Keratinocyte (primary cell): ENCODE data around the gene USP12. TPM values are rescaled to one million over a fixed set of nuclear protein-coding genes. Genes with fewer than 3 reads are reported as not detected.

Source experiments
- DNase-seq: peaks from one replicate; pipeline ENCODE4 v3.0.0-alpha.2; 2011; ENCODE audit warnings: low read depth, missing footprints, low spot score
- FAIRE-seq: peaks from 2 replicates; lab custom pipeline; 2011; peaks lifted over from hg19 to GRCh38; lab: Jason Lieb, UNC
- H2AFZ ChIP-seq: 2 replicates; pipeline ENCODE4 v1.6.0; 2012; ENCODE audit warnings: low read length, control low read depth, inconsistent platforms; ENCODE audit not compliant: control insufficient read depth
- H3K27ac ChIP-seq: 2 replicates; pipeline ENCODE4 v1.5.1; 2011; ENCODE audit warnings: low read length; ENCODE audit not compliant: control insufficient read depth, insufficient read depth
- H3K27me3 ChIP-seq: 3 replicates; pipeline ENCODE4 v1.6.0; 2011; ENCODE audit warnings: low read length; ENCODE audit not compliant: control insufficient read depth, insufficient read depth; ENCODE audit errors: extremely low read depth
- H3K36me3 ChIP-seq, 2 experiments: 2 replicates in 1 of 2; 3 replicates in 1 of 2; pipeline ENCODE4 v1.5.1; 2011; ENCODE audit warnings: low read length in 2 of 2, mild to moderate bottlenecking in 1 of 2; ENCODE audit not compliant: control insufficient read depth in 2 of 2, insufficient read depth in 2 of 2; ENCODE audit errors: extremely low read depth in 1 of 2
- H3K4me1 ChIP-seq: 3 replicates; pipeline ENCODE4 v1.5.1; 2011; ENCODE audit warnings: low read length; ENCODE audit not compliant: control insufficient read depth, insufficient read depth; ENCODE audit errors: extremely low read depth
- H3K4me2 ChIP-seq: 3 replicates; pipeline ENCODE4 v1.6.0; 2011; ENCODE audit warnings: low read depth, low read length; ENCODE audit not compliant: control insufficient read depth, insufficient read depth; ENCODE audit errors: extremely low read depth
- H3K4me3 ChIP-seq, 3 experiments: fragments of 200-600 bp in 1 of 3; sonication (generic) in 1 of 3; 2 replicates in 2 of 3; 3 replicates in 1 of 3; pipeline ENCODE4 v1.5.1; 2011 to 2016; ENCODE audit warnings: low read length in 3 of 3, mild to moderate bottlenecking in 3 of 3, control low read depth in 2 of 3, inconsistent platforms in 1 of 3, low read depth in 1 of 3, mixed read lengths in 1 of 3, mixed run types in 1 of 3, moderate library complexity in 1 of 3; ENCODE audit not compliant: control insufficient read depth in 2 of 3, insufficient read depth in 2 of 3; ENCODE audit errors: extremely low read depth in 1 of 3
- H3K79me2 ChIP-seq: 2 replicates; pipeline ENCODE4 v1.6.0; 2012; ENCODE audit warnings: low read length; ENCODE audit not compliant: control insufficient read depth, insufficient read depth
- H3K9ac ChIP-seq: 3 replicates; pipeline ENCODE4 v1.6.0; 2011; ENCODE audit warnings: low read length; ENCODE audit not compliant: control insufficient read depth, insufficient read depth; ENCODE audit errors: extremely low read depth
- H3K9me1 ChIP-seq: 3 replicates; pipeline ENCODE4 v1.6.0; 2011; ENCODE audit warnings: low read length; ENCODE audit not compliant: control insufficient read depth, insufficient read depth; ENCODE audit errors: extremely low read depth
- H3K9me3 ChIP-seq: 2 replicates; pipeline ENCODE4 v1.5.1; 2012; ENCODE audit warnings: low read depth, low read length; ENCODE audit not compliant: control insufficient read depth
- H4K20me1 ChIP-seq: 3 replicates; pipeline ENCODE4 v1.6.0; 2011; ENCODE audit warnings: low read length; ENCODE audit not compliant: control insufficient read depth, insufficient read depth; ENCODE audit errors: extremely low read depth
- EZH2 ChIP-seq: IDR thresholded peaks from one replicate; pipeline ENCODE4 v1.6.1; 2012; ENCODE audit warnings: inconsistent platforms, mild to moderate bottlenecking, low read length, moderate library complexity
- dilution Hi-C: fragments of 300-500 bp; cut with MboI; formaldehyde crosslinking; loops from one replicate; pipeline ENCODE4 v1.7.0; 2020; ENCODE audit warnings: low sequenced_read_pairs; ENCODE audit not compliant: extremely low pct_ligation_motif_present
- polyA plus RNA-seq, 5 experiments: library from polyadenylated mRNA; depleted of rRNA in 3 of 5; stranded (reverse) in 3 of 5; stranded (forward) in 1 of 5; unstranded in 1 of 5; fragments of >200 nt; gene quantifications; 1 replicate in 1 of 5; 2 replicates in 3 of 5; 3 replicates in 1 of 5; pipeline versions ENCODE4 v1.2.1 to v1.2.3, GENCODE V29; 2011 to 2012; ENCODE audit warnings: missing spikeins in 2 of 5, low read depth in 1 of 5, low replicate concordance in 1 of 5
- TF ChIP-seq, protein P1 (sequence below), 3 experiments: IDR thresholded peaks in 1 of 3; conservative IDR thresholded peaks in 1 of 3; optimal IDR thresholded peaks in 1 of 3; 2 replicates in 2 of 3; 3 replicates in 1 of 3; pipeline versions ENCODE3 to v1.5.1; 2011; ENCODE audit warnings: low read length in 3 of 3, mild to moderate bottlenecking in 3 of 3, moderate library complexity in 2 of 3, control low read depth in 1 of 3, inconsistent platforms in 1 of 3; ENCODE audit not compliant: insufficient read depth in 2 of 3; ENCODE audit errors: extremely low read depth in 1 of 3

USP12 gene
- polyA plus RNA-seq, 1 donor (not counting 4 experiments of a cell fraction or from before 2014, with no cell fraction given) = 20.7 TPM

DNA sequence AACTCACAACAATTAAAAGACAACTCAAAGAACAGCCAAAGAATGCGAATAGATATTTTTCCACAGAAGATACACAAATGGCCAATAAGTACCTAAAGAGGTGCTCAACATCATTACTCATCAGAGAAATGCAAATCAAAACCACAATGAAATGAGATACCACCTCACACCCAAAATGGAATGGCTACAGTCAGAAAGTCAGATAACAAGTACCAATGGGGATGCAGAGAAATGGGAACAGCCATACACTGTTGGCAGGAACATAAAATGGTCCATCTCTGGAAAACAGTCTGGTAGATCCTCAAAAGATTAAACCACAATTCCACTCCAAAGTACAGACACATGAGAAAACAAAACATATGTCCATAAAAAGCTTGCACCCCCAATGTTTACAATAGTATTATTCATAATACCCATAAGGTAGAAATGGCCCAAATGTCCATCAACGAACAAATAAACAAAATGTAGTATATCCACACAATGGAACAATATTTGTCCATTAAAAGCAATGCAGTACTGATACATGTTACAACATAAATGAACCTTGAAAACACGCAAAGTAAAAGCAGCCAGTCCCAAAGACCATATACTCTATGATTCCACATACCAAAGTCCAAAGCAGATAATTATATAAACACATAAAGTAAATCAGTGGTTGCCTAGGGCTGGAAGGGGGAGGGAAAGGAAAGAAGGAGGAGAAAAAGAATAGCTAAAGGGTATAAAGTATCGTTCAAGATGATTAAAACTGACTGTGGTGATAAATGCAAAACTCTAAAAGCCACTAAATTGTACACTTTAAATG, 19.6 kb downstream of the USP12 start:
- H3K27me3 ChIP-seq = no peaks in the 10 kb centered on the region
- no peaks in the 10 kb centered on the region for H3K36me3 ChIP-seq
- no peaks in the 10 kb centered on the region for H4K20me1 ChIP-seq
- no peak overlapping the region for H3K9ac ChIP-seq
- H3K4me2 ChIP-seq = no peak overlapping the region
- H3K4me1 ChIP-seq = peaks cover 3% of the 10 kb centered on the region
- no peaks in the 10 kb centered on the region for H3K9me1 ChIP-seq
- TF ChIP-seq, protein P1, sequence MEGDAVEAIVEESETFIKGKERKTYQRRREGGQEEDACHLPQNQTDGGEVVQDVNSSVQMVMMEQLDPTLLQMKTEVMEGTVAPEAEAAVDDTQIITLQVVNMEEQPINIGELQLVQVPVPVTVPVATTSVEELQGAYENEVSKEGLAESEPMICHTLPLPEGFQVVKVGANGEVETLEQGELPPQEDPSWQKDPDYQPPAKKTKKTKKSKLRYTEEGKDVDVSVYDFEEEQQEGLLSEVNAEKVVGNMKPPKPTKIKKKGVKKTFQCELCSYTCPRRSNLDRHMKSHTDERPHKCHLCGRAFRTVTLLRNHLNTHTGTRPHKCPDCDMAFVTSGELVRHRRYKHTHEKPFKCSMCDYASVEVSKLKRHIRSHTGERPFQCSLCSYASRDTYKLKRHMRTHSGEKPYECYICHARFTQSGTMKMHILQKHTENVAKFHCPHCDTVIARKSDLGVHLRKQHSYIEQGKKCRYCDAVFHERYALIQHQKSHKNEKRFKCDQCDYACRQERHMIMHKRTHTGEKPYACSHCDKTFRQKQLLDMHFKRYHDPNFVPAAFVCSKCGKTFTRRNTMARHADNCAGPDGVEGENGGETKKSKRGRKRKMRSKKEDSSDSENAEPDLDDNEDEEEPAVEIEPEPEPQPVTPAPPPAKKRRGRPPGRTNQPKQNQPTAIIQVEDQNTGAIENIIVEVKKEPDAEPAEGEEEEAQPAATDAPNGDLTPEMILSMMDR (optimal IDR thresholded peaks at IDR 0.05 in 1 of 3, IDR thresholded peaks at IDR 0.05 in 1 of 3, conservative IDR thresholded peaks at IDR 0.05 in 1 of 3; ENCODE audit: extremely low read depth in 1 of 3, insufficient read depth in 2 of 3, low read length in 3 of 3) = no peak
- no peak for TF ChIP-seq EZH2
- DNase-seq = no peak
- dilution Hi-C loops = no loop called here
- H3K9me3 ChIP-seq = no peaks in the 10 kb centered on the region
- no peak overlapping the region for H3K27ac ChIP-seq
- no peak for FAIRE-seq
- H3K79me2 ChIP-seq = peaks cover 80% of the 10 kb centered on the region
- H2AFZ ChIP-seq = no peak overlapping the region
- H3K4me3 ChIP-seq = no peak overlapping the region

DNA sequence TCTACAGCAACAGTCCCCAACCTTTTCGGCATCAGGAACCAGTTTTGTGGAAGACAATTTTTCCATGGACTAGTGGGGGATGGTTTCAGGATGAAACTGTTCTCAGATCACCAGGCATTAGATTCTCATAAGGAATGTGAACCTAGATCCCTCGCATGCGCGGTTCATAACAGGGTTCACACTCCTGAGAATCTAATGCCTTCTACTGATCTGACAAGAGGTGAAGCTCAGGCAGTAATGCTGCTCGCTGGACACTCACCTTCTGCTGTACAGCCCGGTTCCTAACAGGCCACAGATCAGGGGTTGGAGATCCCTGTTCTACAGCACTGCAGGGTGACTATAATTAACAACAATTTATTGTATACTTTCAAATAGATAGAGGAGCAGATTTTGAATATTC, 21.9 kb downstream of the USP12 start:
- dilution Hi-C loops = no loop called here
- Histone ChIP-seq H3K9me3 (no peaks in the 10 kb centered on the region), H3K27ac (no peak overlapping the region), H3K9me1 (no peaks in the 10 kb centered on the region), H3K4me3 (no peak overlapping the region), H3K4me2 (no peak overlapping the region), H3K36me3 (no peaks in the 10 kb centered on the region), H4K20me1 (no peaks in the 10 kb centered on the region), H3K27me3 (no peaks in the 10 kb centered on the region), H3K4me1 (peaks cover 3% of the 10 kb centered on the region), H3K79me2 (peaks cover 80% of the 10 kb centered on the region), H2AFZ (no peak overlapping the region), H3K9ac (no peak overlapping the region)
- DNase-seq = no peak
- TF ChIP-seq EZH2 = no peak
- TF ChIP-seq, protein P1 (optimal IDR thresholded peaks at IDR 0.05 in 1 of 3, IDR thresholded peaks at IDR 0.05 in 1 of 3, conservative IDR thresholded peaks at IDR 0.05 in 1 of 3; ENCODE audit: extremely low read depth in 1 of 3, insufficient read depth in 2 of 3, low read length in 3 of 3) = no peak
- no peak for FAIRE-seq
